GM12873 (cell line): ENCODE data around the gene TMEM233.

Experiments used
- CTCF ChIP-seq: IDR thresholded peaks from 2 replicates; pipeline ENCODE4 v1.5.1; 2012; ENCODE audit warnings: low read depth, mild to moderate bottlenecking, moderate library complexity, low read length, control low read depth; ENCODE audit not compliant: insufficient read depth; ENCODE audit errors: missing control alignments

TMEM233 gene

DNA sequence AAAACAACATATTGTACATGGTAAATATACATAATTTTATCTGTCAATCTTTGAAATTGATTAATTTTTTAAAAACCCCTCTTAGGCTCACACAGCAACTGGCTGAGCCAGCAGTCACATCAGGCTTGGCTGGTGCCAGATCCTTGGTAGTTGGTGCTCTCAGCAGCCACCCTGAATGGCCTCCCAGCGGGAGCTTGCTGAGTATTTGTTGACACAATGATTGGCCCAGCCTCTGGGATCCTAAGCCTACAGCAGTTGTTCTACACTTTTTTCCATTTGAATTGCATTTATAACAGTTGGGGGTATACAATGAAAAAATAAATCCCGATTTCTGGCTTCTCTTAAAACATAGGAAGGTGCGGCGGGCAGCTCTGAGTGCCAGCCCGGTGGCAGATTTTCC, 85.5 kb downstream of the TMEM233 start:
- no peak for TF ChIP-seq CTCF

DNA sequence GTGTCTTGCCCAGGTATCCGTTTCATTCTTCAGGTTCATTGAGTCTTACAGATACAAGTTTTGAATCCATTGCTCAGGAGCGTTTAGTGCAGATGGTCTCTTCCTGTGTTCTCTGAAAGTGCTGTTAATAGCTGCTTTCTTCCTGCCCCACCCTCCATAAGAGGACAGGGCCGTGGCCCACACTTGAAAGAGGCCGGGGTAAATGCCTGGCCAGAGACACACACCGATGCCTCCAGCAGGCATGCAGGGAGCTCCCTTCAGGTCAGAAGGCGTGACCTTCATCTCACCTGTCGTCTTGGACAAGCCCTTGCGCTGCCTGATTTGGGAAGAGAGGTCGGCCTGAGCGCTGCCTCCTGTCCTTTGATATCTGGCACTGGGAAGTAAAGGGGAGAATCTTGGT, 85.9 kb downstream of the TMEM233 start:
- no peak for TF ChIP-seq CTCF

- no peak for TF ChIP-seq CTCF
Measured at GRCh38 chr12:119681111-119681510, 87.5 kb downstream of the TMEM233 start.

- TF ChIP-seq CTCF: no peak
Measured at GRCh38 chr12:119681728-119682638, 88.4 kb downstream of the TMEM233 start.

DNA sequence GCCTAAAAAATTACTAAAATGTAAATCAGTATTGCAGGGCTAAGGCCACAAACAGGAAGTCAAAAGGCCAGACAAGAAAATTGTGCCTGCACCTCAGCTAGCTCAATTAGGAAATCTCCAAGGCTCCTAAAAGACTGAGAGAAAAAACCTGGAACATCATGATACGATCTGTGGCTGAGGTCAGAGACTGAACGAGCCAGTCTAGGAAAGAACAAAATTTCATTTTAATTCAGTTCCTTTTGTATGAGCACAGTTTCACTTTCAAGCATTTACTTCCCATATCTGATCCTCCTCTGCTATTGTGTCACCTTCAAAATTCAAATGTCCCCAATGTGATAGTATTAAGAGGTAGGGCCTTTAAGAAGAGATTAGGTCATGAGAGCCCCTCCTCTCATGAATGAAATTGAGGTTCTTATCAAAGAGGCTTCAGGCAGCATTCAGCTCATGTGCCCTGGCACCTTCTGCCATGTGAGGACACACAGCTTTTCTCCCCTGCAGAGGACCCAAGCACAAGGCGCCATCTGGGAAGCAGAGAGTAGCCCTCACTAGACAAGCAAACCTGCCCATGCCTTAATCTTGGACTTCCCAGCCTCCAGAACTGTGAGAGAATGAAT, 89.2 kb downstream of the TMEM233 start:
- TF ChIP-seq CTCF: no peak

DNA sequence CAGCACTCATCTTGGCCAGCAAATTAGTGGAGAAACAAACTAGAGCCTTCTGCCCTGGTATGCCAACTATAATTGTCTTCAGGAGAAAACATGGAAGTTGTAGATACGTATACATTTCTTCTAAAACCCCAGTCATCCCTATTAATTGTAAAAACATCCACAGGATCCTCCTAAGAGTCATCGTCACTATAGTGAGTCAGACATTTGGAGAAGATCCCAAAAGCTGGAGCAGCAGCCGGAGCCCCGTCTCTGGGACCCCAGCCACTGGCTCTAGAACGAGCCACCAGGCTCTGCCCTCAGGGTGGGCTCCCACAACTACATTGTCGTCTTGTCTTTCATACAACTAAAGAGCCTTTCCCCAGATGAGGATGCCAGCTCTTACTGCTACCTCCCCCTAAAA, 89.8 kb downstream of the TMEM233 start:
- TF ChIP-seq CTCF: no peak

DNA sequence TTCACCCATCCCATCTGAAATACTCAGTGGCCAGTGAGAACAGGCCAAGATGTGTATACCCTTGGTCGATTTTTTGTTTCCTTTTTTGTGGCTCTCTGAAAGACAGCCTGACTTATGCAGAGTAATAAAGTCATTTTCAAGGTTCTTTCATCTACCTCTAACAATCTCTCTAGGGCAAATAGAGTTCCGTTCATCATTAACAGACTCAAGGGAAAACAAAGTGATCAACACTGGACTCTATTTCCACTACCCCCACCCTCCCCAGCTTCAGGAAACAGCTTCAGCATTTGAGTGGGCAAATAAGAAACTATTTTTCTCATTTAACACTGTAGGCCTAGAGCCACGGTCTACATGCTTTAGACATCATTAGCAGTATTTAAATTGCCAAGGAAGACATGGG, 90.2 kb downstream of the TMEM233 start:
- TF ChIP-seq CTCF: no peak
